GM12891 (cell line): ENCODE data around the gene RRP36.

Experiments used
- PAX5 ChIP-seq: IDR thresholded peaks from 2 replicates; pipeline ENCODE4 v1.6.1; 2011; ENCODE audit warnings: low read length, moderate library complexity, mild to moderate bottlenecking; ENCODE audit not compliant: insufficient read depth, severe bottlenecking
- POLR2A ChIP-seq: IDR thresholded peaks from 2 replicates; pipeline ENCODE4 v1.6.1; 2011; ENCODE audit warnings: low read depth, low read length, control low read depth
- POLR2AphosphoS5 ChIP-seq: IDR thresholded peaks from 2 replicates; pipeline ENCODE4 v1.6.1; 2011; ENCODE audit warnings: low read depth, low read length, control low read depth
- POU2F2 ChIP-seq: IDR thresholded peaks from 2 replicates; pipeline ENCODE4 v1.6.1; 2011; ENCODE audit warnings: low read depth, mild to moderate bottlenecking, control low read depth, low read length, moderate library complexity
- SPI1 ChIP-seq: IDR thresholded peaks from 2 replicates; pipeline ENCODE4 v1.6.1; 2011; ENCODE audit warnings: low read depth, low read length, control low read depth
- TAF1 ChIP-seq: IDR thresholded peaks from 2 replicates; pipeline ENCODE4 v1.6.1; 2011; ENCODE audit warnings: low read depth, low read length, control low read depth

GRCh38 chr6:43045371-43045930 lies 24.0 kb downstream of the RRP36 start:
- TF ChIP-seq POLR2A (no peak), POLR2AphosphoS5 (no peak), TAF1 (no peak), PAX5 (no peak), SPI1 (no peak), POU2F2 (no peak)
